Medulla oblongata (tissue), 1 donor: ENCODE results near the gene IRF3.

Experiments
- DNase-seq: peaks from one replicate; pipeline ENCODE4 v3.0.0-alpha.2; 2015; ENCODE audit errors: extremely low spot score

The IRF3 gene

DNA sequence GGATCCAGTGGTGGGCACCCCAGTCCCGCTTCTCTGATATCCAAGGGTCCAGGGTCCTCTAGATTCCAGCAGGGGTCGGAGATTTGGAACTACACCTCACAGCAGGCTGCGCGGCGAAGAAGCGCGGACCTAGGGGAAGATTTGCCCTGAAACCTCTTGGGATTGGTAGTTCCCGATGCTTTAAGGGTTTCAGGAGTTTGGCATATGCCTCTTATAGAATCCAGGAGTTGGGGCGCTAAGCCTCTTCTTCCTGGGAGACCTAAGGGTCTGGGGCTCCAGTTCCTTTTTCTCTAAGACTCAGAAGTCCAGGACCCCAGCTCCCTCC is 425 bp upstream of the IRF3 start:
- no peak for DNase-seq

GRCh38 chr19:49665036-49665350 is 664 bp downstream of the IRF3 start:
- peak; percentile 10 for DNase-seq

GRCh38 chr19:49664171-49665035 is 1.3 kb downstream of the IRF3 start:
- peak; percentile 87 for DNase-seq

DNA sequence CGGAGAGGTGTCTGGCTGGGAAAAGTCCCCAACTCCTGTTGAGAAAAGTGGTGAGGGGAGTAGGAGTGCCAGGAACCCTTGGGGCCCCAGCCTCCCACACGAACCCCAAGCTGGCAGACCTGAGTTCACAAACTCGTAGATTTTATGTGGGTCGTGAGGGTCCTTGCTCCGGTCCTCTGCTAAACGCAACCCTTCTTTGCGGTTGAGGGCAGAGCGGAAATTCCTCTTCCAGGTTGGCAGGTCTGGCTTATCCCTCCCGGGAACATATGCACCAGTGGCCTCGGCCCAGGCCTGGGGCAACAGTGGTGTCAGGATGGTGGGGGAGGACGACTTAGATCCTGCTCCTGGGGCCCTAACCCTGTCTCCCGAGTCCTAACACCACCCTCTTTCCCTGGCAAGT is 2.4 kb downstream of the IRF3 start:
- no peak for DNase-seq

DNA sequence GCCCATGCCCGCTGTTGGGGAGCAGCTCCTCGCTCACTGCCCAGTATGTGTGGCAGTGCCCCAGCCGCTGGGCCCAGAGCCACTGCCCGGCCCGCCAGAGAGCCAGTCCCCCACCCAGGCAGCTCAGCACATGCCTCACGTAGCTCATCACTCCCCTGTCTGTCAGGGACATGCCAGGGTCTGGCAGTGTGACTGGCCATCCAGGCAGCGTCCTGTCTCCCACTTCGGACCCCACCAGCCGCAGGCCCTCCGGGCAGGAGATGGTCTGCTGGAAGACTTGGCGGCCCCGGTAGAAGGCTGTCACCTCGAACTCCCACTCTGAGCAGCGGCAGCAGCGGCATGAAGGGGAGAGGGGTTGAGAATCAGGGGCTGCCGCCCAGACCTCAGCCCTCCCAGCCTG is 3.6 kb downstream of the IRF3 start:
- DNase-seq = no peak

- no peak for DNase-seq
Observed at GRCh38 chr19:49660338-49660961, 5.2 kb downstream of the IRF3 start.

- no peak for DNase-seq
Observed at GRCh38 chr19:49658566-49659442, 6.9 kb downstream of the IRF3 start.

GRCh38 chr19:49658139-49658517 is 7.5 kb downstream of the IRF3 start:
- DNase-seq = no peak

GRCh38 chr19:49657493-49658138 is 8.0 kb downstream of the IRF3 start:
- DNase-seq = no peak

DNA sequence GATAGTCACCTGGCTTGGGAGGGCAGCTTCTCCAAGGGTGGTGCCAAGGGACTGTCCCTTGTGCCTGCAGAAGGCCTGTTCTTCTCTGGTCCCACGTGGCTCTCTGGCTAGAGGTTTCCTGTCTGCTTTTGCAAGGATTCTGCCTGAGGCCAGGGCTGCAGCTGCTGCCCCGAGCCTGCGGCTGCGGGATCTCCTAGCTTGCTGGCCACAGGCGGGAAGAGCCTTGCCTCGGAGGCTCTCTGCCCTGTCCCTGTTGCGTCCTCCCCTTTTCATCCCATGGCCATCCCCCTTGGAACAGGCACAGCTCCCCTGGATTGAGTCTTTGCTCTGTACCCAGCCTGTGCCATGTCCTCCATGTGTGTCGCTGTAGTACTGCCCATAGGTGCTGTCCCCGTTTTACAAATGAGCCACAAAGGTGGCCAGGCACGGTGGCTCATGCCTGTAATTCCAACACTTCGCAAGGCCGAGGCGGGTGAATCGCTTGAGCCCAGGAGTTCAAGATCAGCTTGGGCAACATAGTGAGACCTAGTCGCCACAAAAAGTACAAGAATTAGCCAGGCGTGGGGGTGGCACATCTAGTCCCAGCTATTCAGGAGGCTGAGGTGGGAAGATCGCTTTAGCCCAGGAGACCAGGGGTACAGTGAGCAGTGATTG is 9.1 kb downstream of the IRF3 start:
- no peak for DNase-seq

DNA sequence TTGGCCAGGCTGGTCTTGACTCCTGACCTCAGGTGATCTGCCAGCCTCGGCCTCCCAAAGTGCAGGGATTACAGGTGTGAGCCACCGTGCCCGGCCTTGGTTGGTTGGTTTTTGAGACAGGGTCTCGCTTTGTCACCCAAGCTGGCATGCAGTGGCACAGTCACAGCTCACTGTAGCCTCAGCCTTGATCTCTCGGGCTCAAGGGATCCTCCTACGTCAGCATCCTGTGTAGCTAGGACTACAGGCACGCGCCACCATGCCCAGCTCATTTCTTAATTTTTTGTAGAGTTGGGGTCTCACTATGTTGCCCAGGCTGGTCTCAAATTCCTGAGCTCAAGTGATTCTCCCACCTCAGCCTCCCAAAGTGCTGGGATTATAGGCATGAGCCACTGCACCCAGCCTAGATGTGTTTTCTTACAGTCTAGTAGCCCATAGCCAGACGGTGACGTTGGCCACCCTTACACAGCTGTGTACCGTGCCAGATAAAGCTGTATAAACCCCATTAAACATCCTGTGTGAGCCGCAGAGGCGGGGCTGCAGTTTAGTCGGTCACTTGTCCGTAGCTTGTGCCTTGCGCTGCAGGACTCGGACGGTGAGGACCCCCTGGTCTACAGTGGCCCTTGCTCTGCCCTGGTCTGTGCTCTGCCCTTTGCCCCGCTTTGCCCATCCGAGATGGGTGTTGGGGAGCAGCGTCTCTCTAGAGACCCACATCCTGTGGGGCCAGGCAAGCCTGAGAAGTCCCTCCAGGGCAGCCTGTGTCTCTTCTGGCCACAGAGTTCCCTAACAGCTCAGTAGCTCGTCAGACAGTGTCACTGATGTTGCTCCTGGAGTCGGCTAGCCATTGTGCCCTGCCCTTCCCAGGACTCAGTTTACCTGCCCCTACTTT is 9.8 kb downstream of the IRF3 start:
- DNase-seq = no peak

DNA sequence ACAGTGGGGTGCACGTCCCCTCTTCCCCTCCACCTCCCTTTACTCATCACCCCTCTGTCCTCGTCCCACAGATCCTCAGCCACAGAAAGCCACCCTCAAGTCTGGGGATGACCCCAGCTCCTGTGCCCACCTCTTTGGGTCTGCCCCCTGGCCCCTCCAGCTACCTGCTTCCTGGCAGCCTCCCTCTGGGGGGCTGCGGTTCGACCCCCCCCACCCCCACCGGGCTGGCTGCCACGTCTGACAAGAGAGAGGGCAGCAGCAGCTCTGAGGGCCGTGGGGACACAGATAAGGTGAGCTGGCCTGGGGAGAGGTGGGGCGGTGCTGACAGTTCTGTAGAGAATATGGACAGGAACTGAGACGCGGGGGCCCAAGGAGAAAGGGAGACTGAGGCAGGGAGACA is 11.1 kb downstream of the IRF3 start:
- DNase-seq = no peak

DNA sequence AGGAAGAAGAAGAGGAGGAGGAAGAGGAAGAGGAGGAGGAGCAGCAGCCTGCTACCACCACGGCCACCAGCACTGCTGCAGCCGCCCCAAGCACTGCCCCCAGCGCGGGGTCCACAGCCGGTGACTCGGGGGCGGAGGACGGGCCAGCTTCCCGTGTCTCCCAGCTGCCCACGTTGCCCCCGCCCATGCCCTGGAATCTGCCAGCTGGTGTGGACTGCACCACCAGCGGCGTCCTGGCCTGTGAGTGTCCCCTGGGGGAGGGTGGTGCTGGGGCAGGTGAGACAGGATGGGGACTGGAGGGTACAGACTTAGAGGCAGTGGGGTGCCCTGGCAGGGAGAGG is 12.2 kb downstream of the IRF3 start:
- DNase-seq = no peak

DNA sequence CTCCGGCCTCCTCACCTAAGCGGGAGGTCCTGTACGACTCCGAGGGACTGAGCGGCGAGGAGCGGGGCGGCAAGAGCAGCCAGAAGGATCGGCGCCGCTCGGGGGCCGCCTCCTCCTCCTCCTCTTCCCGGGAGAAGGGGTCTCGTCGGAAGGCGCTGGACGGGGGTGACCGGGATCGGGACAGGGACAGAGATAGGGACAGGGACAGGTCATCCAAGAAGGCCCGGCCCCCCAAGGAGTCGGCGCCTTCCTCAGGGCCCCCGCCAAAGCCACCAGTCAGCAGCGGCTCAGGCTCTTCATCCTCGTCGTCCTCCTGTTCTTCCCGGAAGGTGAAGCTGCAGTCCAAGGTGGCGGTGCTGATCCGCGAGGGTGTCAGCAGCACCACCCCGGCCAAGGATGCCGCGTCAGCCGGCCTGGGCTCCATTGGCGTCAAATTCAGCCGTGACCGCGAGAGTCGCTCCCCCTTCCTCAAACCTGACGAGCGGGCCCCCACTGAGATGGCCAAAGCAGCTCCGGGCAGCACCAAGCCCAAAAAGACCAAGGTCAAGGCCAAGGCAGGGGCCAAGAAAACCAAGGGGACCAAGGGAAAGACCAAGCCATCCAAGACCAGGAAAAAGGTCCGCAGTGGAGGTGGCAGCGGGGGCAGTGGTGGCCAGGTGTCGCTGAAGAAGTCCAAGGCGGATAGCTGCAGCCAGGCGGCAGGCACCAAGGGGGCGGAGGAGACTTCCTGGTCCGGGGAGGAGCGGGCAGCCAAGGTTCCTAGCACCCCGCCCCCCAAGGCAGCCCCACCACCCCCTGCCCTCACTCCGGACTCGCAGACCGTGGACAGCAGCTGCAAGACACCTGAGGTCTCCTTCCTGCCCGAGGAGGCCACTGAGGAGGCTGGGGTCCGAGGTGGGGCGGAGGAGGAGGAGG is 12.8 kb downstream of the IRF3 start:
- no peak for DNase-seq

DNA sequence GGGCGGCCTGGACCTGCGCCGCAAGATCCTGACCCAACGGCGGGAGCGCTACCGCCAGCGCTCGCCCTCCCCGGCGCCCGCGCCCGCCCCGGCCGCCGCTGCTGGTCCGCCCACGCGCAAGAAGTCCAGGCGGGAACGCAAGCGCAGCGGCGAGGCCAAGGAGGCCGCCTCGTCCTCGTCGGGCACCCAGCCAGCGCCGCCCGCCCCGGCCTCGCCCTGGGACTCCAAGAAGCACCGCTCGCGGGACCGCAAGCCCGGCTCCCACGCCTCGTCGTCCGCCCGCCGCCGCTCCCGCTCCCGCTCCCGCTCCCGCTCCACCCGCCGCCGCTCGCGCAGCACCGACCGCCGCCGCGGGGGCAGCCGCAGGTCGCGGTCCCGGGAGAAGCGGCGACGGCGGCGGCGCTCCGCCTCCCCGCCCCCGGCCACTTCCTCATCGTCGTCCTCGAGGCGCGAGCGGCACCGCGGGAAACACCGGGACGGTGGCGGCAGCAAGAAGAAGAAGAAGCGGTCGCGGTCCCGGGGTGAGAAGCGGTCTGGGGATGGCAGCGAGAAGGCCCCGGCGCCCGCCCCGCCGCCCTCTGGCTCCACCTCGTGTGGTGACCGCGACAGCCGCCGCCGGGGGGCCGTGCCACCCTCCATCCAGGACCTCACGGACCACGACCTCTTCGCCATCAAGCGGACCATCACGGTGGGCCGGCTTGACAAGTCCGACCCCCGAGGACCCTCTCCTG is 13.7 kb downstream of the IRF3 start:
- DNase-seq = no peak

DNA sequence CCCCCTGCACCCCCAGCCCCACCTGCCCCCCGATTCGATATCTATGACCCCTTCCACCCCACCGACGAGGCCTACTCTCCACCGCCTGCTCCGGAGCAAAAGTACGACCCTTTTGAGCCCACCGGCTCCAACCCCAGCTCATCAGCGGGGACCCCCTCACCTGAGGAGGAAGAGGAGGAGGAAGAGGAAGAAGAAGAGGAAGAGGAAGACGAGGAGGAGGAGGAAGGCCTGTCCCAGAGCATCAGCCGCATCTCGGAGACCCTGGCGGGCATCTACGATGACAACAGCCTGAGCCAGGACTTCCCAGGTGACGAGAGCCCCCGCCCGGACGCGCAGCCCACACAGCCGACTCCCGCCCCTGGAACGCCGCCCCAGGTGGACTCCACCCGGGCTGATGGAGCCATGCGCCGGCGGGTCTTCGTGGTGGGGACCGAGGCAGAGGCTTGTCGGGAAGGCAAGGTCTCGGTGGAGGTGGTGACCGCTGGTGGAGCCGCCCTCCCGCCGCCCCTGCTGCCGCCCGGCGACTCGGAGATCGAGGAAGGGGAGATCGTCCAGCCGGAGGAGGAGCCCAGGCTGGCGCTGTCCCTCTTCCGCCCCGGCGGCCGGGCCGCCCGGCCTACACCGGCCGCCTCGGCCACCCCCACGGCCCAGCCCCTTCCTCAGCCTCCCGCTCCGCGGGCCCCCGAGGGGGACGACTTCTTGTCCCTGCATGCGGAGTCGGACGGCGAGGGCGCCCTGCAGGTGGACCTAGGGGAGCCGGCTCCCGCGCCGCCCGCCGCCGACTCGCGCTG is 14.4 kb downstream of the IRF3 start:
- DNase-seq = no peak

GRCh38 chr19:49646586-49646985 is 19.1 kb downstream of the IRF3 start:
- DNase-seq = no peak

- no peak for DNase-seq
Observed at GRCh38 chr19:49645995-49646394, 19.7 kb downstream of the IRF3 start.
